Ishikawa (cell line): Measurements from ENCODE around the gene MS4A7.

ENCODE experiments used
- EP300 ChIP-seq: IDR thresholded peaks from 2 replicates; pipeline ENCODE4 v1.6.1; 2012; ENCODE audit warnings: borderline replicate concordance
- FOXM1 ChIP-seq: IDR thresholded peaks from 2 replicates; pipeline ENCODE4 v1.6.1; 2012; ENCODE audit warnings: low read depth, borderline replicate concordance
- RAD21 ChIP-seq: IDR thresholded peaks from 2 replicates; pipeline ENCODE4 v1.6.1; 2012; ENCODE audit warnings: low read depth
- ZBTB7A ChIP-seq: IDR thresholded peaks from 2 replicates; pipeline ENCODE4 v1.6.1; 2012; ENCODE audit warnings: low read depth

GRCh38 chr11:60390419-60390818 is 12.1 kb downstream of the MS4A7 start:
- no peak for TF ChIP-seq RAD21
- TF ChIP-seq EP300, result no peak
- TF ChIP-seq ZBTB7A, result no peak
- no peak for TF ChIP-seq FOXM1
